Glutamatergic neuron (in vitro differentiated cells): ENCODE results near the gene COL6A2. TPM values are rescaled to one million over a fixed set of nuclear protein-coding genes. Genes with fewer than 3 reads are reported as not detected.

Experiments used
- DNase-seq: peaks from one replicate; pipeline ENCODE4 v3.0.0; 2022
- H3K27ac Mint-ChIP-seq: one replicate; pipeline ENCODE4 v1.8.0; 2020; ENCODE audit warnings: mild to moderate bottlenecking, mixed read lengths, inconsistent platforms; ENCODE audit not compliant: unreplicated experiment
- H3K27me3 Mint-ChIP-seq: one replicate; pipeline ENCODE4 v1.8.0; 2020; ENCODE audit warnings: mild to moderate bottlenecking, moderate library complexity, mixed read lengths, inconsistent platforms; ENCODE audit not compliant: unreplicated experiment
- H3K36me3 Mint-ChIP-seq: one replicate; pipeline ENCODE4 v1.8.0; 2020; ENCODE audit warnings: mild to moderate bottlenecking, mixed read lengths, inconsistent platforms; ENCODE audit not compliant: unreplicated experiment
- H3K4me1 Mint-ChIP-seq: one replicate; pipeline ENCODE4 v1.8.0; 2020; ENCODE audit warnings: mild to moderate bottlenecking, low read depth, mixed read lengths, inconsistent platforms; ENCODE audit not compliant: unreplicated experiment
- H3K4me3 Mint-ChIP-seq: one replicate; pipeline ENCODE4 v1.8.0; 2020; ENCODE audit warnings: mild to moderate bottlenecking, mixed read lengths, inconsistent platforms; ENCODE audit not compliant: unreplicated experiment
- H3K9me3 Mint-ChIP-seq: one replicate; pipeline ENCODE4 v1.8.0; 2020; ENCODE audit warnings: mild to moderate bottlenecking, moderate library complexity, mixed read lengths, inconsistent platforms; ENCODE audit not compliant: unreplicated experiment
- CTCF ChIP-seq: fragments of 200-600 bp; sonication (generic); IDR thresholded peaks from one replicate; pipeline ENCODE4 v1.5.0; 2021; ENCODE audit not compliant: partially characterized antibody, unreplicated experiment
- total RNA-seq: library from RNA; stranded (reverse); fragmentation: NEBNext Ultra II Directional; extraction: Animal tissue kit (Norgen Biotek cat#: 25700); gene quantifications from one replicate; pipeline ENCODE4 v1.2.1, GENCODE V29; 2021; ENCODE audit not compliant: unreplicated experiment

Gene COL6A2
- total RNA-seq, 1 donor from 2014 or later: 55.2 TPM

- H3K4me1 Mint-ChIP-seq: no peaks in the 10 kb centered on the region
- no peak overlapping the region for H3K4me3 Mint-ChIP-seq
- DNase-seq: no peak
- peaks cover 11% of the 10 kb centered on the region for H3K9me3 Mint-ChIP-seq
- no peak overlapping the region for H3K27ac Mint-ChIP-seq
- no peaks in the 10 kb centered on the region for H3K36me3 Mint-ChIP-seq
- no peak for TF ChIP-seq CTCF
- H3K27me3 Mint-ChIP-seq: peaks cover 5% of the 10 kb centered on the region
Measured at GRCh38 chr21:46079352-46080170, 18.4 kb upstream of the COL6A2 start.

GRCh38 chr21:46080171-46081021 lies 17.5 kb upstream of the COL6A2 start:
- no peaks in the 10 kb centered on the region for H3K4me1 Mint-ChIP-seq
- no peak for TF ChIP-seq CTCF
- H3K9me3 Mint-ChIP-seq: peaks cover 11% of the 10 kb centered on the region
- no peak overlapping the region for H3K27ac Mint-ChIP-seq
- no peak for DNase-seq
- H3K27me3 Mint-ChIP-seq: peaks cover 5% of the 10 kb centered on the region
- no peaks in the 10 kb centered on the region for H3K36me3 Mint-ChIP-seq
- H3K4me3 Mint-ChIP-seq: no peak overlapping the region

- no peak for DNase-seq
- H3K9me3 Mint-ChIP-seq: peaks cover 8% of the 10 kb centered on the region
- H3K27ac Mint-ChIP-seq: no peak overlapping the region
- no peaks in the 10 kb centered on the region for H3K36me3 Mint-ChIP-seq
- H3K27me3 Mint-ChIP-seq: peaks cover 5% of the 10 kb centered on the region
- no peaks in the 10 kb centered on the region for H3K4me1 Mint-ChIP-seq
- TF ChIP-seq CTCF: no peak
- H3K4me3 Mint-ChIP-seq: no peak overlapping the region
Measured at GRCh38 chr21:46081022-46081861, 16.7 kb upstream of the COL6A2 start.

GRCh38 chr21:46081862-46082712 lies 15.8 kb upstream of the COL6A2 start:
- H3K36me3 Mint-ChIP-seq: peaks cover 5% of the 10 kb centered on the region
- no peak for DNase-seq
- H3K27me3 Mint-ChIP-seq: peaks cover 3% of the 10 kb centered on the region
- no peaks in the 10 kb centered on the region for H3K4me1 Mint-ChIP-seq
- H3K9me3 Mint-ChIP-seq: peaks cover 7% of the 10 kb centered on the region
- H3K4me3 Mint-ChIP-seq: no peak overlapping the region
- H3K27ac Mint-ChIP-seq: no peak overlapping the region
- no peak for TF ChIP-seq CTCF
